Keratinocyte (primary cell): ENCODE measurements around the gene CREB3. TPM values are rescaled to one million over a fixed set of nuclear protein-coding genes. Genes with fewer than 3 reads are reported as not detected.

ENCODE experiments used
- DNase-seq: peaks from one replicate; pipeline ENCODE4 v3.0.0-alpha.2; 2011; ENCODE audit warnings: low read depth, missing footprints, low spot score
- FAIRE-seq: peaks from 2 replicates; lab custom pipeline; 2011; peaks lifted over from hg19 to GRCh38; lab: Jason Lieb, UNC
- H2AFZ ChIP-seq: 2 replicates; pipeline ENCODE4 v1.6.0; 2012; ENCODE audit warnings: low read length, control low read depth, inconsistent platforms; ENCODE audit not compliant: control insufficient read depth
- H3K27ac ChIP-seq: 2 replicates; pipeline ENCODE4 v1.5.1; 2011; ENCODE audit warnings: low read length; ENCODE audit not compliant: control insufficient read depth, insufficient read depth
- H3K27me3 ChIP-seq: 3 replicates; pipeline ENCODE4 v1.6.0; 2011; ENCODE audit warnings: low read length; ENCODE audit not compliant: control insufficient read depth, insufficient read depth; ENCODE audit errors: extremely low read depth
- H3K36me3 ChIP-seq, 2 experiments: 2 replicates in 1 of 2; 3 replicates in 1 of 2; pipeline ENCODE4 v1.5.1; 2011; ENCODE audit warnings: low read length in 2 of 2, mild to moderate bottlenecking in 1 of 2; ENCODE audit not compliant: control insufficient read depth in 2 of 2, insufficient read depth in 2 of 2; ENCODE audit errors: extremely low read depth in 1 of 2
- H3K4me1 ChIP-seq: 3 replicates; pipeline ENCODE4 v1.5.1; 2011; ENCODE audit warnings: low read length; ENCODE audit not compliant: control insufficient read depth, insufficient read depth; ENCODE audit errors: extremely low read depth
- H3K4me2 ChIP-seq: 3 replicates; pipeline ENCODE4 v1.6.0; 2011; ENCODE audit warnings: low read depth, low read length; ENCODE audit not compliant: control insufficient read depth, insufficient read depth; ENCODE audit errors: extremely low read depth
- H3K4me3 ChIP-seq, 3 experiments: fragments of 200-600 bp in 1 of 3; sonication (generic) in 1 of 3; 2 replicates in 2 of 3; 3 replicates in 1 of 3; pipeline ENCODE4 v1.5.1; 2011 to 2016; ENCODE audit warnings: low read length in 3 of 3, mild to moderate bottlenecking in 3 of 3, control low read depth in 2 of 3, inconsistent platforms in 1 of 3, low read depth in 1 of 3, mixed read lengths in 1 of 3, mixed run types in 1 of 3, moderate library complexity in 1 of 3; ENCODE audit not compliant: control insufficient read depth in 2 of 3, insufficient read depth in 2 of 3; ENCODE audit errors: extremely low read depth in 1 of 3
- H3K79me2 ChIP-seq: 2 replicates; pipeline ENCODE4 v1.6.0; 2012; ENCODE audit warnings: low read length; ENCODE audit not compliant: control insufficient read depth, insufficient read depth
- H3K9ac ChIP-seq: 3 replicates; pipeline ENCODE4 v1.6.0; 2011; ENCODE audit warnings: low read length; ENCODE audit not compliant: control insufficient read depth, insufficient read depth; ENCODE audit errors: extremely low read depth
- H3K9me1 ChIP-seq: 3 replicates; pipeline ENCODE4 v1.6.0; 2011; ENCODE audit warnings: low read length; ENCODE audit not compliant: control insufficient read depth, insufficient read depth; ENCODE audit errors: extremely low read depth
- H3K9me3 ChIP-seq: 2 replicates; pipeline ENCODE4 v1.5.1; 2012; ENCODE audit warnings: low read depth, low read length; ENCODE audit not compliant: control insufficient read depth
- H4K20me1 ChIP-seq: 3 replicates; pipeline ENCODE4 v1.6.0; 2011; ENCODE audit warnings: low read length; ENCODE audit not compliant: control insufficient read depth, insufficient read depth; ENCODE audit errors: extremely low read depth
- EZH2 ChIP-seq: IDR thresholded peaks from one replicate; pipeline ENCODE4 v1.6.1; 2012; ENCODE audit warnings: inconsistent platforms, mild to moderate bottlenecking, low read length, moderate library complexity
- dilution Hi-C: fragments of 300-500 bp; cut with MboI; formaldehyde crosslinking; loops from one replicate; pipeline ENCODE4 v1.7.0; 2020; ENCODE audit warnings: low sequenced_read_pairs; ENCODE audit not compliant: extremely low pct_ligation_motif_present
- polyA plus RNA-seq, 5 experiments: library from polyadenylated mRNA; depleted of rRNA in 3 of 5; stranded (reverse) in 3 of 5; stranded (forward) in 1 of 5; unstranded in 1 of 5; fragments of >200 nt; gene quantifications; 1 replicate in 1 of 5; 2 replicates in 3 of 5; 3 replicates in 1 of 5; pipeline versions ENCODE4 v1.2.1 to v1.2.3, GENCODE V29; 2011 to 2012; ENCODE audit warnings: missing spikeins in 2 of 5, low read depth in 1 of 5, low replicate concordance in 1 of 5
- TF ChIP-seq, protein P1 (sequence below), 3 experiments: IDR thresholded peaks in 1 of 3; conservative IDR thresholded peaks in 1 of 3; optimal IDR thresholded peaks in 1 of 3; 2 replicates in 2 of 3; 3 replicates in 1 of 3; pipeline versions ENCODE3 to v1.5.1; 2011; ENCODE audit warnings: low read length in 3 of 3, mild to moderate bottlenecking in 3 of 3, moderate library complexity in 2 of 3, control low read depth in 1 of 3, inconsistent platforms in 1 of 3; ENCODE audit not compliant: insufficient read depth in 2 of 3; ENCODE audit errors: extremely low read depth in 1 of 3

CREB3 gene
- polyA plus RNA-seq, 1 donor (not counting 4 experiments of a cell fraction or from before 2014, with no cell fraction given) = 24.6 TPM

DNA sequence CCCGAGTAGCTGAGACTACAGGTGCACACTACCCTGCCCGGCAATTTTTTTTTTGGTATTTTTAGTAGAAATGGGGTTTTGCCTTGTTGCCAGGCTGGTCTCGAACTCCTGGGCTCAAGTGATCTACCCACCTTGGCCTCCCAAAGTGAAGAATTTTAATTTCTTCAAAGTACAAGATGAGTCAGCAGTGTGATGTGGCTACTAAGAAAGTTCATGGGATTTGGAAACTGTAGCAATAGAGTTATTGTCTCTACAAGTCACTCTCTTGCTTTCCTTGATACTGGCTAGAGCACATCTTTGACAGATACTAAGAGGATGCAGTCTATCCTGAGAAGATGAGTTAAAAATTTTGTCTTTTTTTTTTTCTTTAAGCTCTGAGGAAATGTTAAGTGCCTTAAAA is 1.6 kb downstream of the CREB3 start:
- Histone ChIP-seq H3K4me2 (peak overlapping the region; percentile 97), H3K36me3 (peaks cover 32 to 33% of the 10 kb centered on the region in 2 experiments)
- dilution Hi-C loops = no loop called here

DNA sequence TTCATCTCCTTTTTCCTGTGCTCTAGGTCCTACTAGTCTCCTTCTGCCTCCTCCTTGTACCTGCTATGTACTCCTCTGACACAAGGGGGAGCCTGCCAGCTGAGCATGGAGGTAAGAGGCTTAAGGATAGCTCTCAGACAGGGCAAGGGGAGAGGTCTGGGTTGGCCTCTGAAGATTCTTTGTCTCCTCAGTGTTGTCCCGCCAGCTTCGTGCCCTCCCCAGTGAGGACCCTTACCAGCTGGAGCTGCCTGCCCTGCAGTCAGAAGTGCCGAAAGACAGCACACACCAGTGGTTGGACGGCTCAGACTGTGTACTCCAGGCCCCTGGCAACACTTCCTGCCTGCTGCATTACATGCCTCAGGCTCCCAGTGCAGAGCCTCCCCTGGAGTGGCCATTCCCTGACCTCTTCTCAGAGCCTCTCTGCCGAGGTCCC is 3.8 kb downstream of the CREB3 start:
- Histone ChIP-seq H3K36me3 (peaks cover 40 to 50% of the 10 kb centered on the region in 2 experiments), H2AFZ (no peak overlapping the region), H3K9ac (no peak overlapping the region), H3K27ac (no peak overlapping the region), H3K4me2 (no peak overlapping the region), H3K79me2 (peaks cover 7% of the 10 kb centered on the region), H4K20me1 (no peaks in the 10 kb centered on the region), H3K4me3 (no peak overlapping the region), H3K27me3 (no peaks in the 10 kb centered on the region), H3K4me1 (peaks cover 11% of the 10 kb centered on the region), H3K9me1 (no peaks in the 10 kb centered on the region), H3K9me3 (no peaks in the 10 kb centered on the region)
- FAIRE-seq = peak; percentile 44
- no peak for TF ChIP-seq EZH2
- TF ChIP-seq, protein P1, sequence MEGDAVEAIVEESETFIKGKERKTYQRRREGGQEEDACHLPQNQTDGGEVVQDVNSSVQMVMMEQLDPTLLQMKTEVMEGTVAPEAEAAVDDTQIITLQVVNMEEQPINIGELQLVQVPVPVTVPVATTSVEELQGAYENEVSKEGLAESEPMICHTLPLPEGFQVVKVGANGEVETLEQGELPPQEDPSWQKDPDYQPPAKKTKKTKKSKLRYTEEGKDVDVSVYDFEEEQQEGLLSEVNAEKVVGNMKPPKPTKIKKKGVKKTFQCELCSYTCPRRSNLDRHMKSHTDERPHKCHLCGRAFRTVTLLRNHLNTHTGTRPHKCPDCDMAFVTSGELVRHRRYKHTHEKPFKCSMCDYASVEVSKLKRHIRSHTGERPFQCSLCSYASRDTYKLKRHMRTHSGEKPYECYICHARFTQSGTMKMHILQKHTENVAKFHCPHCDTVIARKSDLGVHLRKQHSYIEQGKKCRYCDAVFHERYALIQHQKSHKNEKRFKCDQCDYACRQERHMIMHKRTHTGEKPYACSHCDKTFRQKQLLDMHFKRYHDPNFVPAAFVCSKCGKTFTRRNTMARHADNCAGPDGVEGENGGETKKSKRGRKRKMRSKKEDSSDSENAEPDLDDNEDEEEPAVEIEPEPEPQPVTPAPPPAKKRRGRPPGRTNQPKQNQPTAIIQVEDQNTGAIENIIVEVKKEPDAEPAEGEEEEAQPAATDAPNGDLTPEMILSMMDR (optimal IDR thresholded peaks at IDR 0.05 in 1 of 3, IDR thresholded peaks at IDR 0.05 in 1 of 3, conservative IDR thresholded peaks at IDR 0.05 in 1 of 3; ENCODE audit: extremely low read depth in 1 of 3, insufficient read depth in 2 of 3, low read length in 3 of 3) = peak; percentile 84 to 89 (median 84)
- dilution Hi-C loops = no loop called here
- DNase-seq = no peak

More for the DNA sequence above, 1.6 kb downstream of the CREB3 start:
- peaks cover 4% of the 10 kb centered on the region for H3K9me1 ChIP-seq
- FAIRE-seq = no peak
- H3K4me1 ChIP-seq = peaks cover 30% of the 10 kb centered on the region
- TF ChIP-seq, protein P1 (optimal IDR thresholded peaks at IDR 0.05 in 1 of 3, IDR thresholded peaks at IDR 0.05 in 1 of 3, conservative IDR thresholded peaks at IDR 0.05 in 1 of 3; ENCODE audit: extremely low read depth in 1 of 3, insufficient read depth in 2 of 3, low read length in 3 of 3) = no peak
- no peak for TF ChIP-seq EZH2
- H2AFZ ChIP-seq = no peak overlapping the region
- peaks cover 9% of the 10 kb centered on the region for H4K20me1 ChIP-seq
- no peak overlapping the region for H3K27ac ChIP-seq
- H3K79me2 ChIP-seq = peaks cover 26% of the 10 kb centered on the region
- DNase-seq = no peak
- H3K27me3 ChIP-seq = no peaks in the 10 kb centered on the region
- H3K9me3 ChIP-seq = no peaks in the 10 kb centered on the region
- no peak overlapping the region for H3K9ac ChIP-seq
- H3K4me3 ChIP-seq = no peak overlapping the region
